Psoas muscle (tissue), 8 donors: Measurements from ENCODE around the gene MTCH1. TPM values are rescaled to one million over a fixed set of nuclear protein-coding genes. Genes with fewer than 3 reads are reported as not detected.
A peak's percentile ranks its signal among the peaks of the same experiment; 100 is the strongest.

ENCODE experiments used
- ATAC-seq, 4 donors: fragments of 200-7000 bp; cut with Tn5 transposase; one replicate each; pipeline ENCODE4 v1.9.1; 2020; ENCODE audit warnings: moderate library complexity in 3 of 4, mild to moderate bottlenecking in 2 of 4
- DNase-seq, 2 donors: peaks; one replicate each; pipeline ENCODE4 v3.0.0-alpha.2; 2020
- H3K27ac ChIP-seq: fragments of 200-600 bp; one replicate; pipeline ENCODE4 v1.8.0; 2022
- H3K27me3 ChIP-seq, 3 donors: fragments of 200-600 bp in 1 of 3; one replicate each; pipeline versions ENCODE4 v1.6.1 to v1.8.0; 2013 to 2022; ENCODE audit warnings: low read length in 2 of 3, mild to moderate bottlenecking in 2 of 3, moderate library complexity in 1 of 3; ENCODE audit not compliant: insufficient read depth in 3 of 3
- H3K36me3 ChIP-seq, 2 donors: fragments of 200-600 bp in 1 of 2; one replicate each; pipeline versions ENCODE4 v1.6.1 to v1.8.0; 2013 to 2022; ENCODE audit warnings: low read depth in 1 of 2, mild to moderate bottlenecking in 1 of 2, moderate library complexity in 1 of 2; ENCODE audit not compliant: insufficient read depth in 1 of 2
- H3K4me1 ChIP-seq: fragments of 200-600 bp; one replicate; pipeline ENCODE4 v1.8.0; 2022
- H3K4me3 ChIP-seq: fragments of 200-600 bp; one replicate; pipeline ENCODE4 v1.8.0; 2022; ENCODE audit warnings: mild to moderate bottlenecking
- H3K9me3 ChIP-seq: fragments of 200-600 bp; one replicate; pipeline ENCODE4 v1.8.0; 2022
- CTCF ChIP-seq: fragments of 200-600 bp; IDR thresholded peaks from one replicate; pipeline ENCODE4 v1.8.0; 2022; ENCODE audit warnings: antibody characterized with exemption
- WGBS, 3 donors: extraction: QIAGEN DNeasy Blood & Tissue Kit; methylation state at CpG; one replicate each; pipeline versions ENCODE4 v1.1.6 to v1.1.7; 2013; 5-methylcytosine and 5-hydroxymethylcytosine counted together
- intact Hi-C, 2 donors: fragments of 100-400 bp; cut with DNase I; formaldehyde crosslinking; loops; one replicate each; pipeline versions ENCODE4 v1.11.0 to v1.14.2; 2022
- polyA plus RNA-seq, 3 donors: library from polyadenylated mRNA; stranded (reverse); fragments of 200-250 nt; gene quantifications; one replicate each; pipeline ENCODE4 v1.2.3, GENCODE V29; 2013
- total RNA-seq, 4 donors: library from RNA; stranded (reverse); fragmentation: NEBNext Ultra II Directional in 2 of 4; extraction: Animal tissue kit (Norgen Biotek cat#: 25700) in 2 of 4; gene quantifications; one replicate each; pipeline versions ENCODE4 v1.2.1 to v1.2.4, GENCODE V29; 2021 to 2023
- donor health status: healthy with polysubstance abuse.
- donor health status: DM: no; HTN: no; CAD: no; lungs with moderate emphysema.
- donor health status: Bipolar disorder and iron deficiency.
- donor health status: healthy.
- donor health status: DM: yes; HTN: yes; CAD: no.
- donor health status: DM: no; HTN: no; CAD: no.
- donor health status: DM: no; HTN: no; CAD: no.
- donor health status: DM: yes; HTN: yes; CAD: no.

Gene MTCH1
- total and polyA plus RNA-seq, 7 donors, result 74.6 to 230 (median 89.2) TPM

- Histone ChIP-seq H3K4me3 (no peak overlapping the region), H3K9me3 (no peaks in the 10 kb centered on the region), H3K27me3 (no peaks in the 10 kb centered on the region), H3K4me1 (no peaks in the 10 kb centered on the region), H3K27ac (no peak overlapping the region), H3K36me3 (no peaks in the 10 kb centered on the region)
- ATAC-seq, result no peak
- 72 to 85% (median 78%) methylated on average over 15 of the region's 15 CpGs for WGBS, 3 donors
- intact Hi-C loops, result no loop called here
- DNase-seq, result no peak
- TF ChIP-seq CTCF, result no peak
Measured at GRCh38 chr6:37027036-37027720, 41.2 kb upstream of the MTCH1 start.

GRCh38 chr6:37025621-37026466 is 39.8 kb upstream of the MTCH1 start:
- ATAC-seq, result no peak
- Histone ChIP-seq H3K27ac (no peak overlapping the region), H3K9me3 (no peaks in the 10 kb centered on the region), H3K4me3 (no peak overlapping the region), H3K36me3 (no peaks in the 10 kb centered on the region), H3K27me3 (no peaks in the 10 kb centered on the region), H3K4me1 (no peaks in the 10 kb centered on the region)
- TF ChIP-seq CTCF, result no peak
- intact Hi-C loops, result no loop called here
- no peak for DNase-seq
- WGBS, 3 donors, result 80 to 86% (median 84%) methylated on average over 24 of the region's 24 CpGs

- no peak overlapping the region for H3K27ac ChIP-seq
- intact Hi-C loops, result loop anchor here in 1 of 2 donors (5.0 kb wide), 1 partner anchor 188 kb away; no protein-coding TSS in a partner anchor
- H3K36me3 ChIP-seq, result no peaks in the 10 kb centered on the region
- ATAC-seq (peak in 3 of 4 donors; percentile 23 to 59 (median 54)), DNase-seq (no peak)
- no peak overlapping the region for H3K4me3 ChIP-seq
- WGBS, 3 donors, result 64 to 78% (median 67%) methylated on average over 15 of the region's 15 CpGs
- no peaks in the 10 kb centered on the region for H3K4me1 ChIP-seq
- no peaks in the 10 kb centered on the region for H3K9me3 ChIP-seq
- no peaks in the 10 kb centered on the region for H3K27me3 ChIP-seq
- TF ChIP-seq CTCF, result no peak
Measured at GRCh38 chr6:37024656-37025337, 38.8 kb upstream of the MTCH1 start.

GRCh38 chr6:37022135-37022863 is 36.3 kb upstream of the MTCH1 start:
- Histone ChIP-seq H3K27ac (no peak overlapping the region), H3K4me3 (no peak overlapping the region), H3K4me1 (peaks cover 3% of the 10 kb centered on the region), H3K27me3 (no peaks in the 10 kb centered on the region), H3K9me3 (no peaks in the 10 kb centered on the region), H3K36me3 (no peaks in the 10 kb centered on the region)
- no peak for TF ChIP-seq CTCF
- intact Hi-C loops, result loop anchor here in 1 of 2 donors (5.0 kb wide), 1 partner anchor 190 kb away; no protein-coding TSS in a partner anchor
- DNase-seq, result no peak
- ATAC-seq, result no peak
- 92 to 95% (median 94%) methylated on average over 17 of the region's 17 CpGs for WGBS, 3 donors
